OCI-M2 (cell line): ENCODE measurements around the gene SFTPB.

Experiments used
- DNase-seq: peaks from one replicate; lab custom pipeline; 2025; ENCODE audit not compliant: unreplicated experiment; lab: John Stamatoyannopoulos, UW

The SFTPB gene

DNA sequence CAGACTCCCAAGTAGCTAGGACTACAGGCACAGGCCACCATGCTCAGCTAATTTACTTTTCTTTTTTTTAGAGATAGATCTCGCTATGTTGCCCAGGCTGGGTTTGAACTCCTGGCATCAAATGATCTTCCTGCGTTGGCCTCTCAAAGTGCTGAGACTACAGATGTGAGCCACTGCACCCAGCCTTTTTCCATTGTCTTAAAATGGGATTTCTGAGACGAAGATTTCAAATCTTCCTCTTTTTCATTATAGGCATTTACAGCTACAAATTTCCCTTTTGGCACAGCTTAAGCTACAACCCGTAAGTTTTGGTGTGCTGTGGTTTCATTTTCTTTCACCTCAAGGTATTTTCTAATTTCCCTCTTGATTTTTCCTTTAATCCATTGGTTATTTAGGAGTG lies 34.8 kb upstream of the SFTPB start:
- no peak for DNase-seq

DNA sequence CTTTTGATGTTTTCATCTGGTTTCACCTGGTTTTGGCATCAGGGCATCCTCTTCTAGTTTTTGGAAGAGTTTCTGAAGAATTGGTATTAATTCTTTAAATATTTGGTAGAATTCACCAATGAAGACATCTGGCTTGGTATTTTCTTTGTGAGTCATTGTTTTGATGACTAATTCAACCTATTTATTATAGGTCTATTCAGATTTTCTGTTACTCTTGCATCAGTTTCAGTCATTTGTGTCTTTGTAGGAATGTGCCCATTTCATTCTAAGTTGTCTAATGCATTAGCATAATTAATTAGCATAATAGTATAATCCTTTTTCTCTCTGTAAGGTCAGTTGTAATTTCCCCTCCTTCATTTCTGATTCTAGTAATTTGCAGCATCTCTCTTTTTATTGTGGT lies 34.2 kb upstream of the SFTPB start:
- no peak for DNase-seq

DNA sequence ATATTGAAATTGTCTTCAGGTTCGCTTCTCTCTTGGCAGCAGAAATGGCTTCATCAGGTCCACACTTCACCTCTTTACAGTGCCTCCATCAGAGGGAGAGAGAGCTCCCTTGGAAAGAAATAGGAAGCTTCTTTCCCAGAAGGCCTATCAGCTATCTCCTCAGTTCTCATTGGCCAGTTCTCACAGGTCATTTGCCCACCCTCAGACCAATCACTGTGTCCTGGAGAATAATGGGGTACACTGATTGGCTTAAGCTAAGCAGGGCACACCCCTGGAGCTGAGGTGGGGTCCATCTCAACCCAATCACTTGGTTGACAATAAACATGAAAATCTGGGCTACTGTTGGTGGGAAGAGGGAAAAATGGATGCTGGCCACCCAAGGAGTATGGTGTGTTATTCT lies 31.3 kb upstream of the SFTPB start:
- DNase-seq, result no peak

DNA sequence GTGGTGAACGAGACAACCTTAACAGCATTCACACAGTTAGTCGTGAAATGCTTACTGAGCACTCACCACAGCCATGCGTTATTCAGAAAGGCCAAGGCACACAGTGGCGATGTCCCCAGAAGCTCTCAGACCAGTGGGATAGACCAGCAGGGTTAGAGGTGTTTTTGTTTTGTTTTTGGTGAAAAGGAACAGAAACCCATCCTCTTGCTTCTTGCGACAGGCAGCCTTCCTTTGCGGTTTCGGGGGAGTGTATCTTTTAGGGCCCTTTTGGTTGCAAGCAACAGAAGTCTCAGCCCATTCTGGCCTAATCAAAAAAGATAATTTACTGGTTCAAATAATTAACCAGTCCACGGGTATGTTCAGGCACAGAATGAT lies 30.9 kb upstream of the SFTPB start:
- DNase-seq, result no peak

DNA sequence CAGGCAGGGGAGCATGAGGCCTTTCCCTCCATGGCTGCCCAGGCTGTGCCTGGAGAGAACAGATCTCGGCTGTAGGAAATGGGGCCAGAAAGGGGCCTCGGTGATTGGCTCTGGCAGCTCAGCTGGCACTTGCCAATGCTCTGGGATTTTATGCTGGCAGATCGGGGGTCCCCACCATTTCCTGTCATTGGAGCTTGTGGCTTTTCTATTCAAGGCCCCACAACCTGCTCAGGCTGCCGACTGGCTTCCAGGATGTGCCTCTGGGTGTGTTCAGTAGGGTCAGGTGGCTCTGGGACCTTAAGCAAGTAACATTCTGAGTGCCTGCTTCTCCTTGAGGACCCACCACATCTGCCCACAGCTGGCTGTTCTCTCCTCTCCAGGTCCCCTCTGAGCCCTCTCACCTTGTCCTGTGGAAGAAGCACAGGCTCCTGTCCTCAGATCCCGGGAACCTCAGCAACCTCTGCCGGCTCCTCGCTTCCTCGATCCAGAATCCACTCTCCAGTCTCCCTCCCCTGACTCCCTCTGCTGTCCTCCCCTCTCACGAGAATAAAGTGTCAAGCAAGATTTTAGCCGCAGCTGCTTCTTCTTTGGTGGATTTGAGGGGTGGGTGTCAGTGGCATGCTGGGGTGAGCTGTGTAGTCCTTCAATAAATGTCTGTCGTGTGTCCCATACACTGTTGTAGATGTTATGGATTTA lies 30.3 kb upstream of the SFTPB start:
- no peak for DNase-seq

DNA sequence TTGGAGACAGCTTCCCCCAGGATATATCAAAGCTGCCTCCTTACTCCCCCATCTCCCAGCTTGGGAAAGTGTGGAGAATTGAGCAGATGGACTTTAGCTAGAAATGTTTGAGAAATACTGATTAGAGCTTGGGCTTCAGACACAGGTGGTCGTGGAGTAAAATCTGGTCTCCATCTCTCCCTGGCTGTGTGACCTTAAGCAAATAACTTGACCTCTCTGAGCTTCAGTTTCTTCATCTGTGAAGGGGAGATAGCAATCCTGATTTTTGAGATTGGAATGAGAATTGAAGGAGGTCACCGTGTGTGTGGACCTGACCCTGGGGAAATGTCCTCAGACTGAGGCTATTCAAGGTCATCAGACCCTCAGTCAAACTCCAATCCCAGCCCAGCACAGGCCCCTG lies 29.7 kb upstream of the SFTPB start:
- DNase-seq, result no peak

DNA sequence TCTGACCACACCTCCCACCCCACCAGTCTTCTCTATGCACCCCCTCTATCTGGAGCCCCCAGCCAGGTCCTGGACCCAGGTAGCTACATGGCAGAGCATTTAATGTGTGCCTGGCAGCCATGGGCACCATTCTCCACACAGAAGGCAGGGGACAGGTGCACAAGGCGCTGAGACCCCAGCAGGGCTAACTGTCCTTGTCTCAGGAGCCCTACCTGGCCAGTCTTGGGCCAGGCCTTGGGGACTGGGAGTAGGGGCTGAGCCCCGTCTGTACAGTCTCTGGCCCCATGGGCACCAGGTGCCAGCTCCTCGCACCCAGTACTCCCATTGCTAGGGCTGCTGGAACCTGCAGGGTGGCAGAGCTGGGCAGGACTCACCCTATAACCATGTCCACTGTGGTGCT lies 29.1 kb upstream of the SFTPB start:
- no peak for DNase-seq

DNA sequence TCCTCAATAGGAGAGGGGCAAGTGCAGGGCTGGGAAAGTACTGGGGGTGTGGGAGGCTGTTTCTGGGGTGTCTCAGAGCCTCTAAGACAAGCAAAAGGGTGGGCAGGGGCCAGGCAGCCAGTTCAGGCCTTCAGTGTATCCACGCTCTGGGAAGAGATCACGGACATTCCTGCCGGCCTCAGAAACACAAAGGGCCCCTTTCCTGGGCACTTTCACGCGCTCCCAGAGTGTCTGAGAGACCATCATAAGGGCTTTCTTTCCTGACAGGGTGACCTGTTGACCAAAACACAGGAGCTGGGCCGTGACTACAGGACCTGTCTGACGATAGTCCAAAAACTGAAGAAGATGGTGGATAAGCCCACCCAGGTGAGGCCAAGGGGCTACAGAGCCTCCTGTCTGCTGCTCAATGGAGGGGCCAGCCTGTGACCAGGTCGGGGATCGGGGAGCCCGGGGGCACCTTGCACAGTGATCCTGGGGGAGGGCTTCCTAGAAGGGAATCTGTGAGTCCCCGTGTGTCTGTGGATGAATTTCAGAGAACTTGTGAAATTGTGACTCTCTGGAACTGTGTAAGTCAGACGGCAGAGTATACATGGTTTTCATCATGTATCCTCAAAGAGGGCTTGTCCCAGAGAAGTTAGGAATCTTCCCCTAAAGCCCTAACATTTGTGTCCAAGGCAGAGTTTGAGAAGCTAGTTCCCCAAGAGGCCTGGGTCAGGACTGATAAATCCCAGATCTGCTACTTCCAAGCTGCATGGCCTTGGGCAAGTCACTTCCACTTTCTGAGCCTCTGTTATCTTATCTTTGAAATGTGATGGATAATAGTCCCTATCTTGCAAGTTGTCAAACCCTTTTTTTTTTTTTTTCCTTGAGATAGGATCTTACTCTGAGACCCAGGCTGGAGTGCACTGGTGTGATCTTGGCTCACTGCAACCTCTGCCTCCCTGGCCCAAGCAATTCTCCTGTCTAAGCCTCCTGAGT lies 28.0 kb upstream of the SFTPB start:
- DNase-seq, result no peak

DNA sequence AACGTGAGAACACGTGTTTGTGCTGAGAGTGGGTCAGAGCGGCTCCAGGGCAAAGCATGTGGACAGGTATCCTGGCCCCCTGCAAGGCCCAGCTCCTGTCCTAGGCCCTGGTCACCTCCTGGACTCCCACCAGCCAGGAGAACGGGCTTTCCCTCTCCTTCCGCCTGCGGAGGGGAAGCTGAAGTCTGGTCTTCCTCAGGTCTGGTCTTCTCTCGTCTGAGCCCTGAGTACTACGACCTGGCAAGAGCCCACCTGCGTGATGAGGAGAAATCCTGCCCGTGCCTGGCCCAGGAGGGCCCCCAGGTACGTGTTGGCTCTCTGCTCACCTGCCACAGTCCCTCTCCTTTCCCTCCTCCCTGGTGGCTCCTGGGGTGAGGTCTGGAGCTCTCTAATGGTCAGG lies 27.1 kb upstream of the SFTPB start:
- no peak for DNase-seq

DNA sequence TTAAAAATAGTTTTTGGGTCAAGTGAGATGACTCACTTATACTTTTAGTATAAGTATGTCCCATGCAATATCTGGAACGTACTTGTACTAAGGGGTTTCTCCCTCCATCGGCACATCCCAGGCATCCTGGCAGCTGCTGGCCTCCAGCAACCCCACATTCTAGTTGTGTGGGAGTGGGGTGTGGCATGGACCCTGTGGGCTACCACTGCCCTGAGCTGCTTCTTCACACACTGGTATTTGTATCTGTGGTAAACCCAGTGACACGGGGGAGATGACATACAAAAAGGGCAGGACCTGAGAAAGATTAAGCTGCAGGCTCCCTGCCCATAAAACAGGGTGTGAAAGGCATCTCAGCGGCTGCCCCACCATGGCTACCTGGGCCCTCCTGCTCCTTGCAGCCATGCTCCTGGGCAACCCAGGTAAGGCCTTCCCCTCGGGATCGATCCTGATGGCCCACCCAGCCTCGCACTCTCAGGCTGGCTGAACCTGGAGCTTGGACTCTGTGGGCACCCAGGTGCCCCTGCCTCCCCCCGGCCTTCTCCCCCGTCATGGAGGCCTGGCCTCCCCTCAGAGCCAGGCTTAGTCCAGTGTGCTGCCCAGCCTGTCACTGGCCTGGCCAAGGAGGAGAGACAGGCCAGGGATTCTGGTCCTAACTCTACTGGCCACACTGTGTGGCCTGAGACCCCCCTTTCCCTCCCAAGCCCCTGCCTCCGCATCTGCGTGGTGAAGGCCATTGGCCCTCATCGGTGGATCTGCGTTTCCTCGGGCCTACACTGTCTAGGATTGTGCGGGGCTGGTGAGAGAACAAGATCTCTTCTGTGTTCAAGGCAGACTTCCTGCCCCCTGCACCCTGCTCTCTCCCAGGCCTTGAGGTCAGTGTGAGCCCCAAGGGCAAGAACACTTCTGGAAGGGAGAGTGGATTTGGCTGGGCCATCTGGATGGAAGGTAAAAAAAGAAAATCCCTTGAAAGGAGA lies 26.3 kb upstream of the SFTPB start, which contains the start of gene GNLY:
Gene GNLY (plus strand): TSS at position 307 of the 974 bp plus-strand sequence. CDS start 61 bp downstream, at position 368.
- no peak for DNase-seq

DNA sequence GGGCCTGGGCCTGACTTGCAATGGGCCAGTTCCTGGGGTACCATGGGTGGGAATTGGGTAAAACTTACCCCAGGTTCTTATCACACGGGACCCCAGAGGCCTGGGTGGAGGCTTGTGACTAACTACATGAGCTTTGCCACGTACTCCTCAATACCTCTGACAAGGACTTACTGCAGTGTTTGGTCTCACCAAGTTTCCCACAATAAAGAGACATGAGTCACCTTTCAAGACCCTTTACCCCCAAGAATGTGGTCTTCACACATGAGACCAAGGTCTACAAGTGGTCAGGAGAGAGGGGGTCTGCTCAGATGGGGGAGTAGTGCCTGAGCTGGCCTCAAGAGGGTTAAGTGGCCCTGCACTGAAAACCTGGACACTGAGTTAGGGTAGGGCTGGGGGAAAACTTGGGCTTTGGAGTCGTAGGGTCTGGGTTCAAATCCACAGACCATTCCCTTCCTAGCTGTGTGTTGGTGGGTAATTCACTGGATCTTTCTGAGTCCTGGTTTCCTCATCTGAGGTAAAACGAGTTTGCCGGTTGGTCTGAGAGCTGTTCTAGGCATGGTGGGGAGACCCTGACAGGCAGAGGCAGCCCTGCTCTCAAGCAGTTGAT lies 24.1 kb upstream of the SFTPB start:
- no peak for DNase-seq

DNA sequence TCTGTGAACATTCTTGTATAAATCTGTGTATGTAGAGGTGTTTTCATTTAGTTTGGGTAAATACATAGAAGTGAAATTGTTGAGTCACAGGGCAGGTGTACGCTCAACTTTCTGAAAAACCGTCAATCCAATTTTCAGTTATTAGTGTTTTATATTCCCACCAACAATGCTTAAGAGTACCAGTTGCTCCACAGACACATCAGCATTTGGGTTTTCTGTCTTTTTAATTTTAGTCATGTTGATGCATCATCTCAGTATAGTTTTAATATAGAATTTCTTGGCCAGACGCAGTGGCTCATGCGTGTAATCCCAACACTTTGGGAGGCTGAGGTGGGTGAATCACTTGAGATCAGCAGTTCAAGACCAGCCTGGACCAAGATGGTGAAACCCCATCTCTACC lies 22.9 kb upstream of the SFTPB start:
- DNase-seq, result no peak

DNA sequence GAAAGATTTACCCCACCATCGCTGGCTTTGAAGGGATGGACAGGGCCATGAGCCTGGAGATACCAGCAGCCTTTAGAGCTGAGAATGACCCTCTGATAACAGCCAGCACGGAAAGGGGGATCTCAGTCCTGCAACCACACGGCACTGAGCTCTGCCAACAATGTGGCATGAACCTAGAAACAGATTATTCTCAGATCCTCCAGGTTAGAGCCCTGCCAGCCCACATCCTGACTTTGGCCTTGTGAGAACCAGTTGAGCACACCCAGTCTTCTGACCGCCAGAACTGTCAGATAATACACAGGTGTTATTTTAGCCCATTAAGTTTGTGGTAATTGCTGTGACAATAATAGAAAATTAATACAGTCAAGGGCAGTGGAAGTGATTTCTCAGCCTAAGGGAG lies 16.8 kb upstream of the SFTPB start:
- no peak for DNase-seq

DNA sequence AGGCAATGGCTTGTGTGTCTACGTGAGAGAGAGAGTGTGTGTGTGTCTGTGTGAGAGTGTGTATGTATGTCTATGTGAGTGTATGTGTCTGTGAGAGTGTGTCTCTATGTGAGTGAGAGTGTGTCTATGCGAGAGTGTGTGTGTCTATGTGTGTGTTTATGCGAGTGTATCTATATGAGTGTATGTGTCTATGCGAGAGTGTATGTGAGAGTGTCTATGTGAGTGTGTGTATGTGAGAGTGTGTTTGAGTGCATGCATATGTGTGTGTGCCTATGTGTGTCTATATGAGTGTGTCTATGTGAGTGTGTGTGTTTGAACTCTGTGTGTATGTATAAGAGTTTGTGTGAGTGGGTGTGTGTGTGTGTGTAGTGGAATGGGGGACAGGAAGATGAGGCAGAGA lies 16.4 kb upstream of the SFTPB start:
- no peak for DNase-seq

DNA sequence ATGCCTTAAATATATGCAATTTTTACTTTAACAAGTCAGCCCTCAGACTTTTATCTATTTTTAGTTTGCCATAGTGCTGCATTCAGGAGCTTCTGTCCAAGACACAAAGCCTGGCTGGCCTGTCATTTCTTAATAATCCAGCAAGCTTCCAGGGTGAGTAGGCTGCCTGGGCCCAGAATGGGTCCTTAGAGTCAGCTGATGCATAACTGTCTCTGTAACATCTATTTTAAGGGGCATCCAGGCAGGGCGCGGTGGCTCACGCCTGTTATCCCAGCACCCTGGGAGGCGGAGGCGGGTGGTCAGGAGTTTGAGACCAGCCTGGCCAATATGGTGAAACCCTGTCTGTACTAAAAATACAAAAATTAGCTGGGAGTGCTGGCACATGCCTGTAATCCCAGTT lies 14.4 kb upstream of the SFTPB start:
- no peak for DNase-seq

DNA sequence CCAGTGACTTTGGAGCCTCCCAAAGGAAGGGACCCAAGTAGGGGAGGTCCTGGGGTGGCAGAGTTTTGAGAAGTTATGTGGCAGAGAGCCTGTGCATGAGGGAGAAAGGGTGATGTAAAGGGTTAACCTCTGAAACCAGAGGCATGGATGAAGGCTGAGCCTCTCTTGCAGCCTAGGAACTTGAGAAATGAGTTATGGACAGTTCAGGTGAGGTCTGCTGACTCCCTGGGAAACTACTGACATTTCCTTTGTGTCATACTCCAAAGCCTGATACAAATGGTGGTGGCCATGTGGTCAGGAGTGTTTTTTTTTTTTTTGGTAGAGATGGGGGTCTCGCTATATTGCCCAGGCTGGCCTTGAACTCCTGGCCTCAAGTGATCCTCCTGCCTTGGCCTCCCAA lies 13.8 kb upstream of the SFTPB start:
- no peak for DNase-seq

DNA sequence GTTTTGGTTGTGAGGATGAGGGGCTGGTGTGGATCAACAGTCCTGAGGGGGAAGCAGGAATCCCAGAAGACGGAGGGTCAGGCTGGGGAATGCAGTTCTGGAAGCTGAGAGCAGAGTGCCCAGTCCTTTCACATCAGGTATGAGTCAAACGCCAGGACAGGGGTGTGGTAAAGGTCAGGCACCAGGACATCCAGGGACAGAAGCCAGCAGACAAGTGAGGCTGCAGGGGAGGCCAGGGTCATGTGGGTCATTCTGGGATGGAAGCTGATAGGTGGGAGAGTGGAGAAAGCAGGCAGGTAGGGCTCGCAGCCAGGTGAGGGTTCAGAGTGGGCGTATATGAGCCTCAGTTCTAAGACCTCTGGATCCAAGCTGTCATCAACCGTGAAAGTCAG lies 13.4 kb upstream of the SFTPB start:
- DNase-seq, result no peak

DNA sequence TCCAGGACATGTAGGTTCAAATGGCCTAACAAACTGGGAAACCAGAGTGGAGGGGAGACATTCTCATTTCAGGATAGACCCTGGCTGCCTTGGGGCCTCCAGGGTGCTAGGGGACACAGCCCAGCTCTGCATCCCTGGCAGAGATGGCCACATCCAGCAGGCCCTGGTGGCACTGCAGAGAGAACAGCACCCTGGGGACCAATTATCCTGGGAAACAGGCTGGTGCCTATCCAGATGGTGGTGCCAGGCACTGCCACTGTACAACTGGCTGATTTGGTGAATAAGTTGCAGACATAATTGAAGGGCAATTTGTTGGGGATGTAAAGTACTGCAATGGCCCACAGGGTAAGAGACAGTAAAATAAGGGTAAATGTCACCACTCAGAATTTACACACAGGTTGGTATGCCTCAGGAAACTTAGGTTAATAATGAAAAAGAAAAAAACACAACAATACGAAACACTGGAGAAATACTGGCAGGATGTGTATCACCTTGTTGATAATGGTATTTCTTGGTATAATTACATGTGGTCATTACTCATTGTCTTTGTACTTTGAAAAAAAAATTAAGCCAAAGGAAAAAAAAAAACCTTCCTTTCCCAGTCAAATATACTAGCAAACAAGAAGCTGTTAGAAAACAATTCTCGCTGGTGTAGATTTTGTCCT lies 12.8 kb upstream of the SFTPB start:
- no peak for DNase-seq

DNA sequence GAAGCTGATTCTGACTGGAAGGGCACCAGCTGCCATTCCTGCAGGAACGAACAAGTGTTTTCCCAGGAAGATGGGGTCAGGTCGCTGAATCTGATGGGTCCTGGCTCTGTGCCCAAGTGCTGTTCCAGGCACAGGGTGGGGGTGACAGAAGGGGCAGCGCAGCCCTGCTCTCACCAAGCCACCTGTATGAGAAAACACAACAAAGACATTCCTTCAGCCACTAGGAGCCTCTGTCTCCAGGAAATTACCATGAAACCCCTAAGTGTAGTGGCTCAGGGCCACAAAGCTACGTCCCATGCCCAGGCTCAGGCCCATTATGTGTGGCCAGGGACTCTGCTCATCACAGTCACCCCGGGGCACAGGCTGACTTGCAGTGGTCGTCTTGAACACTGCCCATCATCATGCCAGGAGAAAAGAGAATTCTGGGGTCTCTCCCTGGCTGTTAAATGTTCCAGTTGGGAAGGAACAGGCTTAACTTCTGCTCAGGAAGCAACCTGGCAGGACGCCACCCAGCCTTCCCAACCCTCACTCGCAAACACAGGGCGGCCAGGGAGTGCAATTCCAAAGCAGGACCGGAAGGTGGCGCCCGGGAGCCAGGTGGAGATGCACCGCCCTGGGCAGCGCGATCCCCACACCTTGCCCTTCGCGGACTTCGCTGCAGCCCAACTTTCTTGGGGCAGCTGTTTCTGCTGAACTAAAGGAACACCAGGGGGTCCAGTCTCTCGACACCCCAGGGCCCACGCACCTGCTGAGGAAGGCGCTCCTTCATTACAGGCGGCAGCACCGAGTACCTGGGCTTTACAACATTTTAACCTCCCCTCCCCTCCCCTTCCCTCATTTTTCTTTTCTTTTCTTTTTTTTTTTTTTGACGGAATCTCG lies 11.0 kb upstream of the SFTPB start:
- DNase-seq, result no peak
